HUES6 (cell line): ENCODE results near the gene HIP1R.
"Not testable (repeated sequence)": the region's sequence is repeated elsewhere in the genome, so short reads cannot be mapped to it uniquely, and the experiment has no call there.

Experiments
- H3K27ac ChIP-seq: 2 replicates; pipeline ENCODE4 v1.7.0; 2013; ENCODE audit warnings: low read depth, mild to moderate bottlenecking, low read length, inconsistent platforms
- H3K27me3 ChIP-seq: 2 replicates; pipeline ENCODE4 v1.6.1; 2013; ENCODE audit warnings: low read length; ENCODE audit not compliant: control insufficient read depth, insufficient read depth
- H3K36me3 ChIP-seq: 2 replicates; pipeline ENCODE4 v1.6.1; 2013; ENCODE audit warnings: low read length; ENCODE audit not compliant: control insufficient read depth, insufficient read depth
- H3K4me1 ChIP-seq: 2 replicates; pipeline ENCODE4 v1.6.1; 2013; ENCODE audit warnings: low read length; ENCODE audit not compliant: control insufficient read depth, insufficient read depth
- H3K4me3 ChIP-seq: 2 replicates; pipeline ENCODE4 v1.5.1; 2013; ENCODE audit warnings: low read depth, low read length
- H3K9ac ChIP-seq: one replicate; pipeline ENCODE4 v1.6.1; 2013; ENCODE audit warnings: mild to moderate bottlenecking, low read length
- H3K9me3 ChIP-seq: 2 replicates; pipeline ENCODE4 v1.6.1; 2013; ENCODE audit warnings: low read depth, low read length; ENCODE audit not compliant: control insufficient read depth, insufficient read depth

Gene HIP1R

GRCh38 chr12:122884860-122885259, 49.6 kb downstream of the HIP1R start:
- Histone ChIP-seq H3K4me1 (peaks cover 34% of the 10 kb centered on the region), H3K27ac (no peak overlapping the region), H3K9ac (no peak overlapping the region), H3K4me3 (no peak overlapping the region), H3K9me3 (no peaks in the 10 kb centered on the region), H3K36me3 (no peaks in the 10 kb centered on the region), H3K27me3 (peaks cover 33% of the 10 kb centered on the region)

GRCh38 chr12:122886161-122886560, 50.9 kb downstream of the HIP1R start:
- no peaks in the 10 kb centered on the region for H3K9me3 ChIP-seq
- no peak overlapping the region for H3K4me3 ChIP-seq
- H3K27me3 ChIP-seq: peaks cover 20% of the 10 kb centered on the region
- H3K36me3 ChIP-seq: no peaks in the 10 kb centered on the region
- H3K4me1 ChIP-seq: peaks cover 33% of the 10 kb centered on the region
- H3K9ac ChIP-seq: no peak overlapping the region
- no peak overlapping the region for H3K27ac ChIP-seq

GRCh38 chr12:122886851-122887818, 51.9 kb downstream of the HIP1R start:
- Histone ChIP-seq H3K9ac (no peak overlapping the region), H3K9me3 (no peaks in the 10 kb centered on the region), H3K27me3 (peaks cover 14% of the 10 kb centered on the region), H3K4me3 (no peak overlapping the region), H3K27ac (no peak overlapping the region), H3K4me1 (peaks cover 42% of the 10 kb centered on the region), H3K36me3 (no peaks in the 10 kb centered on the region)

DNA sequence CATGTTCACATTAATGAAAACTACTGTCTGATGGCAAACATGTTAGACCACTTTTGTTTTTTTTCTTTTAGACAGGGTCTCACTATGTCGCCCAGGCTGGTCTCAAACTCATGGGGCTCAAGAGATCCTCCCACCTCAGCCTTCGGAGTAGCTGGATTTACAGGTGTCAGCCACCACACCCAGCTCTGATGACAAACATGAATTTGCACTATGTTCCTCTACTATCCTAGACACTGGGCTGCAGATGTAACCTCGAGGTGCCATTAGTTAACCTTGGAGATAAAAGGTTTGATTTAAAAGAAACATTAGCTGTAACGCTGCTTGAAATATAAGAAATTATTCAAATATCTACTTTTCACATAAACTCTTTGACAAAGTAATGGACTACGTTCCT, 52.6 kb downstream of the HIP1R start:
- Histone ChIP-seq H3K36me3 (no peaks in the 10 kb centered on the region), H3K27ac (no peak overlapping the region), H3K4me1 (peaks cover 47% of the 10 kb centered on the region), H3K4me3 (no peak overlapping the region), H3K27me3 (peaks cover 9% of the 10 kb centered on the region), H3K9me3 (no peaks in the 10 kb centered on the region), H3K9ac (no peak overlapping the region)

GRCh38 chr12:122888232-122888752, 53.0 kb downstream of the HIP1R start:
- Histone ChIP-seq H3K4me1 (peaks cover 51% of the 10 kb centered on the region), H3K9ac (no peak overlapping the region), H3K27me3 (peaks cover 5% of the 10 kb centered on the region), H3K9me3 (no peaks in the 10 kb centered on the region), H3K27ac (no peak overlapping the region), H3K36me3 (no peaks in the 10 kb centered on the region), H3K4me3 (0 out of 2 replicates have a peak overlapping the region, but pooled peaks have one; percentile 2)

- Histone ChIP-seq H3K4me1 (peaks cover 66% of the 10 kb centered on the region), H3K9ac (no peak overlapping the region), H3K9me3 (no peaks in the 10 kb centered on the region), H3K27me3 (peaks cover 13% of the 10 kb centered on the region), H3K4me3 (no peak overlapping the region), H3K27ac (no peak overlapping the region), H3K36me3 (no peaks in the 10 kb centered on the region)
Observed at GRCh38 chr12:122889761-122890520, 54.7 kb downstream of the HIP1R start.

- peaks cover 68% of the 10 kb centered on the region for H3K4me1 ChIP-seq
- H3K27me3 ChIP-seq: peaks cover 27% of the 10 kb centered on the region
- peak overlapping the region; percentile 25 for H3K9ac ChIP-seq
- peak overlapping the region; percentile 36 for H3K4me3 ChIP-seq
- H3K9me3 ChIP-seq: no peaks in the 10 kb centered on the region
- H3K27ac ChIP-seq: peak overlapping the region; percentile 62; the same call in 1 of the 2 replicates
- no peaks in the 10 kb centered on the region for H3K36me3 ChIP-seq
Observed at GRCh38 chr12:122891661-122892525, 56.6 kb downstream of the HIP1R start.

GRCh38 chr12:122892724-122893123, 57.5 kb downstream of the HIP1R start:
- H3K36me3 ChIP-seq, H3K4me3 ChIP-seq, H3K27ac ChIP-seq, H3K9ac ChIP-seq, H3K9me3 ChIP-seq: not testable (repeated sequence)
- Histone ChIP-seq H3K4me1 (peaks cover 60% of the 10 kb centered on the region), H3K27me3 (peaks cover 26% of the 10 kb centered on the region)

DNA sequence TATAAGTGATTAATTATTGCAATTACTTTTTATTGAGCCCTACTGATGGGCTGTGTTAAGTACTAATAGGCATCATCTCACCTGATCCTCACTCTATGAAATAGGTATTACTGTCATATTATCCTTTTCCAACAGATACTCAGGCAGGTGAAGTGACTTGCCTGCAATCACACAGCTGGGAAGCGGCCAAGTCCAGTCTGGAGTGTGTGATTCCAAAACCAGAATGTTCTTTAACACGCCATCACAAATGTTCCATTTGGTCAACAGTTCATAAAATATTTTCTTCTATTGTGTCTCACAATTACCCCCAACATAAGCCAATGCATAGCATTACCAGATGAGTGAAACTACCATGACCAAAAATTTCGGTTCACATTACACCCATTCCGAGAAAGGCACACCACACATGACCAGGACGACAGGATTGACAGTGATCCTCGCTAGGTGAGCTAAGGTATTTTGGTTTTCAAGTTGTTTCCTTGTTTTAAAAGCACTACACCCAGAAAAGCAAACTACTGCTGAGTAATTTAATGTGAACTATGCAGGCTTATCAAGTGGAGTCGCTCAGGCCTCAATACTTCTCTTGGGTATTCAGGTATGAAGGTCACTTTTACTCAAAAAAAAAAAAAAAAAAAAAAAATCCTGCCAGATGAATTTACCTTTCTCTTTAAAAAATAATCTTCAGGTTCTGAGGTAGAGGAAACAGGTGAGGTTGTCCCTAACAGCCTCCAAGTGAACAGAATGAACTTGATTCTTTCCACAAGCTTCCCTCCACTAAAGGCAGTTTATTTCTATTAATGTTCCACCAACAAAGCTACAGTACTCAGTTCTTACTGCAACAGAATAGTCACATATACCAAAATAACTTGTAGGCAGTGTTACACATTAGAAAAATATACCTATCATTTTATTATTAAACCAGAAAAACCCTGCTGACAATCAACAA, 58.2 kb downstream of the HIP1R start:
- no peaks in the 10 kb centered on the region for H3K36me3 ChIP-seq
- H3K4me1 ChIP-seq: peaks cover 54% of the 10 kb centered on the region
- peaks cover 30% of the 10 kb centered on the region for H3K27me3 ChIP-seq
- H3K4me3 ChIP-seq: no peak overlapping the region
- H3K27ac ChIP-seq: no peak overlapping the region
- H3K9me3 ChIP-seq: no peaks in the 10 kb centered on the region
- H3K9ac ChIP-seq: no peak overlapping the region
